Right hindlimb (tissue), 1 donor: Measurements from ENCODE around the gene CT45A7.
"Not testable (repeated sequence)": the region's sequence is repeated elsewhere in the genome, so short reads cannot be mapped to it uniquely, and the experiment has no call there.

Source experiments
- DNase-seq: peaks from one replicate; pipeline ENCODE4 v3.0.0-alpha.2; 2018

The CT45A7 gene, protein sequence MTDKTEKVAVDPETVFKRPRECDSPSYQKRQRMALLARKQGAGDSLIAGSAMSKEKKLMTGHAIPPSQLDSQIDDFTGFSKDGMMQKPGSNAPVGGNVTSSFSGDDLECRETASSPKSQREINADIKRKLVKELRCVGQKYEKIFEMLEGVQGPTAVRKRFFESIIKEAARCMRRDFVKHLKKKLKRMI

DNA sequence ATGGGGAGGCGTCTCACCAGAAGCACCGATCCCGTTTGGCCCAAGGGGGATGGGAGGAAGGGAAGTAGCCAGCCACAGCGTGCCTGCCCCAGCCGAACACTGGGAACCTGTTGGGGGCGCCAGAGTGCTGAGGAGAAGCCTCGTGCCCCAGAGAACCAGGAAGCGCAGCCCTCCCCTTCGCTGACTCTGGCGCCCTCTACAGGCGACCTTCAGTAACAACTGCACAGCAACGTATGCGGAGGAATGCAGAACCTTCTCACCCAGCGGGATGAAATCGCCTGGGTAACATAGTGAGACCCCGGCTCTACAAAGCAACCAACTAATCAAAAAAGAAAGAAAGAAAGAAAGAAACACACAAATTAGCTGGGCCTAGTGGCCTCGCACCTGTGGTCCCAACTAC lies at the start of gene CT45A7:
Gene CT45A7 (minus strand): TSS at position 101 of the 400 bp plus-strand sequence. CDS start 3,747 bp downstream, outside the sequence.
- DNase-seq, result not testable (repeated sequence)

DNA sequence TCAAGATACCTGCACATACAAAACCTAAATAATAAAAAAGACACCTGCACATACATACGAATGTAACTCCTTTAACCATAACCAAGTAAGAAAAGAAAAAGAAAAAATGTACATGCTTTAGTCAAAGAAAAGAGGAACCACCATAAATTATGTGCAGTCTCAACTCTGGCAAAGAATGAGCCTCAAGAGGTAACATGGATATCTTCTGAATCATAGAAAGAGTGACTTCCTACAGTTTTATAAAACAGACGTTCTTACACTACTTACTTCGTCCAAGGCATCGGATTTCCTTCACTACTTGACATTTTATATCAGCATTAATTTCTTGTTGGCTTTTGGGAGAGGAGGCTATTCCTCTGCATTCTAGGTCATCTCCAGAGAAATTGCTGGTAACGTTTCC lies 45.7 kb upstream of the CT45A7 start:
- DNase-seq, result not testable (repeated sequence)

DNA sequence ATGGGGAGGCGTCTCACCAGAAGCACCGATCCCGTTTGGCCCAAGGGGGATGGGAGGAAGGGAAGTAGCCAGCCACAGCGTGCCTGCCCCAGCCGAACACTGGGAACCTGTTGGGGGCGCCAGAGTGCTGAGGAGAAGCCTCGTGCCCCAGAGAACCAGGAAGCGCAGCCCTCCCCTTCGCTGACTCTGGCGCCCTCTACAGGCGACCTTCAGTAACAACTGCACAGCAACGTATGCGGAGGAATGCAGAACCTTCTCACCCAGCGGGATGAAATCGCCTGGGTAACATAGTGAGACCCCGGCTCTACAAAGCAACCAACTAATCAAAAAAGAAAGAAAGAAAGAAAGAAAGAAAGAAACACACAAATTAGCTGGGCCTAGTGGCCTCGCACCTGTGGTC lies 34.6 kb upstream of the CT45A7 start, which contains the start of gene CT45A9:
Gene CT45A9 (minus strand): TSS at position 101 of the 400 bp plus-strand sequence. CDS start 3,751 bp downstream, outside the sequence.
- DNase-seq, result not testable (repeated sequence)

DNA sequence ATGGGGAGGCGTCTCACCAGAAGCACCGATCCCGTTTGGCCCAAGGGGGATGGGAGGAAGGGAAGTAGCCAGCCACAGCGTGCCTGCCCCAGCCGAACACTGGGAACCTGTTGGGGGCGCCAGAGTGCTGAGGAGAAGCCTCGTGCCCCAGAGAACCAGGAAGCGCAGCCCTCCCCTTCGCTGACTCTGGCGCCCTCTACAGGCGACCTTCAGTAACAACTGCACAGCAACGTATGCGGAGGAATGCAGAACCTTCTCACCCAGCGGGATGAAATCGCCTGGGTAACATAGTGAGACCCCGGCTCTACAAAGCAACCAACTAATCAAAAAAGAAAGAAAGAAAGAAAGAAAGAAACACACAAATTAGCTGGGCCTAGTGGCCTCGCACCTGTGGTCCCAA lies 17.4 kb upstream of the CT45A7 start, which contains the start of gene CT45A8:
Gene CT45A8 (minus strand): TSS at position 101 of the 400 bp plus-strand sequence. CDS start 3,755 bp downstream, outside the sequence.
- DNase-seq, result not testable (repeated sequence)

DNA sequence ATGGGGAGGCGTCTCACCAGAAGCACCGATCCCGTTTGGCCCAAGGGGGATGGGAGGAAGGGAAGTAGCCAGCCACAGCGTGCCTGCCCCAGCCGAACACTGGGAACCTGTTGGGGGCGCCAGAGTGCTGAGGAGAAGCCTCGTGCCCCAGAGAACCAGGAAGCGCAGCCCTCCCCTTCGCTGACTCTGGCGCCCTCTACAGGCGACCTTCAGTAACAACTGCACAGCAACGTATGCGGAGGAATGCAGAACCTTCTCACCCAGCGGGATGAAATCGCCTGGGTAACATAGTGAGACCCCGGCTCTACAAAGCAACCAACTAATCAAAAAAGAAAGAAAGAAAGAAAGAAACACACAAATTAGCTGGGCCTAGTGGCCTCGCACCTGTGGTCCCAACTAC lies 17.2 kb downstream of the CT45A7 start, which contains the start of gene CT45A2:
Gene CT45A2 (minus strand): TSS at position 101 of the 400 bp plus-strand sequence. CDS start 3,747 bp downstream, outside the sequence.
- not testable (repeated sequence) for DNase-seq

DNA sequence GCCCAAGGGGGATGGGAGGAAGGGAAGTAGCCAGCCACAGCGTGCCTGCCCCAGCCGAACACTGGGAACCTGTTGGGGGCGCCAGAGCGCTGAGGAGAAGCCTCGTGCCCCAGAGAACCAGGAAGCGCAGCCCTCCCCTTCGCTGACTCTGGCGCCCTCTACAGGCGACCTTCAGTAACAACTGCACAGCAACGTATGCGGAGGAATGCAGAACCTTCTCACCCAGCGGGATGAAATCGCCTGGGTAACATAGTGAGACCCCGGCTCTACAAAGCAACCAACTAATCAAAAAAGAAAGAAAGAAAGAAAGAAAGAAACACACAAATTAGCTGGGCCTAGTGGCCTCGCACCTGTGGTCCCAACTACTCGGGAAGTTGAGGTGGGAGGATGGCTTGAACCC lies 34.4 kb downstream of the CT45A7 start, which contains the start of gene CT45A6:
Gene CT45A6 (minus strand): TSS at position 101 of the 400 bp plus-strand sequence. CDS start 3,794 bp downstream, outside the sequence.
- not testable (repeated sequence) for DNase-seq

DNA sequence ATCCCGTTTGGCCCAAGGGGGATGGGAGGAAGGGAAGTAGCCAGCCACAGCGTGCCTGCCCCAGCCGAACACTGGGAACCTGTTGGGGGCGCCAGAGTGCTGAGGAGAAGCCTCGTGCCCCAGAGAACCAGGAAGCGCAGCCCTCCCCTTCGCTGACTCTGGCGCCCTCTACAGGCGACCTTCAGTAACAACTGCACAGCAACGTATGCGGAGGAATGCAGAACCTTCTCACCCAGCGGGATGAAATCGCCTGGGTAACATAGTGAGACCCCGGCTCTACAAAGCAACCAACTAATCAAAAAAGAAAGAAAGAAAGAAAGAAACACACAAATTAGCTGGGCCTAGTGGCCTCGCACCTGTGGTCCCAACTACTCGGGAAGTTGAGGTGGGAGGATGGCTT lies 51.7 kb downstream of the CT45A7 start, which contains the start of gene CT45A5:
Gene CT45A5 (minus strand): TSS at position 101 of the 400 bp plus-strand sequence. CDS start 3,774 bp downstream, outside the sequence.
- not testable (repeated sequence) for DNase-seq
